ENCODE results near the gene PRKAG2. TPM values are rescaled to one million over a fixed set of nuclear protein-coding genes. Genes with fewer than 3 reads are reported as not detected.
A peak's percentile ranks its signal among the peaks of the same experiment; 100 is the strongest.

PRKAG2 gene
- total RNA-seq, 1 donor, result 21.2 TPM

DNA sequence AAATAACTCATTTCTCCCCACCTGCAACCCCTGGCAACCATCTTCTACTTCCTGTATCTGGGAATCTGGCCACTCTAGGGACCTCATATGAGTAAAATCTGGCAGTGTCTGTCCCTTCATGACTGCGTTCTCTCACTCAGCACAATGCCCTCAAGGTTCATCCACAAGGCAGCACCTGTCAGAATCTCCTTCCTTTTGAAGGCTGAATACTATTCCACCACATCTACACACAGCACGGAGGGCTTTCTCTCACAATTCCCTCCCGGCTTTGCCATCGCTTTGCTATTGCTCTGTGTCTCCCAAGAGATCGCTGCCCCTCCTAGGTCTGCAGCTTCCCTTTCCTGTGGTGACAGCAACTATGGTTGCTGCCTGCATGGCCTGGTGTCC lies 182.5 kb downstream of the PRKAG2 start:
- no peak for DNase-seq (ENCODE audit: low read depth)
- TF ChIP-seq, protein P1, sequence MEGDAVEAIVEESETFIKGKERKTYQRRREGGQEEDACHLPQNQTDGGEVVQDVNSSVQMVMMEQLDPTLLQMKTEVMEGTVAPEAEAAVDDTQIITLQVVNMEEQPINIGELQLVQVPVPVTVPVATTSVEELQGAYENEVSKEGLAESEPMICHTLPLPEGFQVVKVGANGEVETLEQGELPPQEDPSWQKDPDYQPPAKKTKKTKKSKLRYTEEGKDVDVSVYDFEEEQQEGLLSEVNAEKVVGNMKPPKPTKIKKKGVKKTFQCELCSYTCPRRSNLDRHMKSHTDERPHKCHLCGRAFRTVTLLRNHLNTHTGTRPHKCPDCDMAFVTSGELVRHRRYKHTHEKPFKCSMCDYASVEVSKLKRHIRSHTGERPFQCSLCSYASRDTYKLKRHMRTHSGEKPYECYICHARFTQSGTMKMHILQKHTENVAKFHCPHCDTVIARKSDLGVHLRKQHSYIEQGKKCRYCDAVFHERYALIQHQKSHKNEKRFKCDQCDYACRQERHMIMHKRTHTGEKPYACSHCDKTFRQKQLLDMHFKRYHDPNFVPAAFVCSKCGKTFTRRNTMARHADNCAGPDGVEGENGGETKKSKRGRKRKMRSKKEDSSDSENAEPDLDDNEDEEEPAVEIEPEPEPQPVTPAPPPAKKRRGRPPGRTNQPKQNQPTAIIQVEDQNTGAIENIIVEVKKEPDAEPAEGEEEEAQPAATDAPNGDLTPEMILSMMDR (IDR thresholded peaks at IDR 0.05; ENCODE audit: insufficient read depth, low read depth, low read length), result no peak
- no peak overlapping the region for H3K4me3 ChIP-seq (ENCODE audit: low read depth, low read length)

DNA sequence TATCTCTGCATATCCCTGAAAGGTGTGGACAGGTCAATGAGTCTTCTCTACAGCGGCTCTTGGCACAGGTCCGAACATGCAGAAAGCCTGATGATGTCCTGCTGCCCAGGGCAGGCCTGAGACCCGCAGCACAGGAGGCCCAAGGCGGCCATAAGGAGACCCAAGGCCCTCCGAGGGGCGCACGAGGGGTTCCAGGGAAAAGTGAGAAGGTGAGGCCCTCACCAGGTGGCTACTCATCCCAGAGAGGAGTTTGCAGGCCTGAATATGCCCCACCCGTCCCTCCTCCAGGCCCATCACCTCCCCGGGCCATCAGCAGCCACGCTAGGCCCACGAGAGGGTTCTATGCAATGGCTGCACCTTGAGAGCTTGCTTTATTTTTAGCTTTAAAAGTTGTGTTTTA lies 183.8 kb downstream of the PRKAG2 start:
- TF ChIP-seq, protein P1 (IDR thresholded peaks at IDR 0.05; ENCODE audit: insufficient read depth, low read depth, low read length), result no peak
- no peak for DNase-seq (ENCODE audit: low read depth)
- no peak overlapping the region for H3K4me3 ChIP-seq (ENCODE audit: low read depth, low read length)

DNA sequence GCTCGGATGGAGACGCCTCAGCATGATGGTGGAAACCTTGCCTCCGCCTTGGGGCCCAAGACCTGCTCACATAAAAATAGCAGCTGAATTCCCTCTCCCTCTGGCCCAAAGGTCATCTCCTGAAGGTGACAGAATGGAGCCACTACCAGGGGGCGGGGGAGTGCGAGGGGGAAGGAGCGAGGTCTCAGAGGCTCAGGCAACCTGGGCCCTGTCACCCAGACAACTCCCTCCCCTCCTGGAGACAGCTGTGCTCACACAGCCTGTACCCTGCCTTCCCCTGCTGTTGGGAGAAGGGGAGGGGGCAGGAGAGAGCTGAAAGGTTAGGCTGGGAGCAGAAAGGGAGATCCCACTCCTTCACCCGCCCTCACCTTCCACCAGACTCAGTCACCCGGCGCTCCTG lies 184.2 kb downstream of the PRKAG2 start:
- DNase-seq (ENCODE audit: low read depth), result no peak
- TF ChIP-seq, protein P1 (IDR thresholded peaks at IDR 0.05; ENCODE audit: insufficient read depth, low read depth, low read length), result no peak
- H3K4me3 ChIP-seq (ENCODE audit: low read depth, low read length), result no peak overlapping the region

DNA sequence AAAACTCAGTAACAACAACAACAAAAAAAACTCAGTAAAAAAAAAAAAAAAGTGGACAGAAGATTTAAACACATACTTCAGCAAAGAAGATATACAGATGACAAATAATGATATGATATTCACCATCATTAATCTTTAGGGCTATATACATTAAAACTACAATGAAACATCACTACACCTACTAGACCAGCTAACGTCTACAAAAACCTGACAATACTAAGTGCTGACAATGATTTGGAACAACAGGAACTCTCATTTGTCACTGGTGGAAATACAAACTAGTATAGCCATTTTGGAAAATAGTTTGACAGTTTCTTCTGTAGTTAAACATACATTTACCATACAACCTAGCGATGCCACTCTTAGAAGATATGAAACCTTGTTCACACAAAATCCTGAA lies 185.5 kb downstream of the PRKAG2 start:
- no peak for DNase-seq (ENCODE audit: low read depth)
- TF ChIP-seq, protein P1 (IDR thresholded peaks at IDR 0.05; ENCODE audit: insufficient read depth, low read depth, low read length), result no peak
- no peak overlapping the region for H3K4me3 ChIP-seq (ENCODE audit: low read depth, low read length)

DNA sequence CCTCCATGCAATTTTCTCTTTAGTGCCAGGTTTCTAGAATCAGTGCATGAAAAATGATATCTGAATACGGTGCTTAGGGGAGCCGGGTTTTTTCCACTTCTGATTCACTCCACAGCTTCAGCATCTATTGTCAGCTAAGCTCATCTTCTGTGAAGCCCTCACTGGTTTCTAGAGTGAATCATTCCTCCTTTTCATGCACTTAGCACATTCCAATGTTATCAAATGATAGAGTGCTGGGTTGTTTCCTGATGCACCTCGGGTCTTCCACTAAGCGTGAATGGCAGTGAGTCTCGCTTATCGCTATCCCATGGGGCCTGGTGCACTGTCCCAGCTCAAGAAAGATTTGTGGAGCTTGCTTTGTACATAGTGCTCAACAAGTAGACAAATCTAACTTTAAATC lies 186.3 kb downstream of the PRKAG2 start:
- TF ChIP-seq, protein P1 (IDR thresholded peaks at IDR 0.05; ENCODE audit: insufficient read depth, low read depth, low read length), result no peak
- no peak overlapping the region for H3K4me3 ChIP-seq (ENCODE audit: low read depth, low read length)
- DNase-seq (ENCODE audit: low read depth), result peak; percentile 61

DNA sequence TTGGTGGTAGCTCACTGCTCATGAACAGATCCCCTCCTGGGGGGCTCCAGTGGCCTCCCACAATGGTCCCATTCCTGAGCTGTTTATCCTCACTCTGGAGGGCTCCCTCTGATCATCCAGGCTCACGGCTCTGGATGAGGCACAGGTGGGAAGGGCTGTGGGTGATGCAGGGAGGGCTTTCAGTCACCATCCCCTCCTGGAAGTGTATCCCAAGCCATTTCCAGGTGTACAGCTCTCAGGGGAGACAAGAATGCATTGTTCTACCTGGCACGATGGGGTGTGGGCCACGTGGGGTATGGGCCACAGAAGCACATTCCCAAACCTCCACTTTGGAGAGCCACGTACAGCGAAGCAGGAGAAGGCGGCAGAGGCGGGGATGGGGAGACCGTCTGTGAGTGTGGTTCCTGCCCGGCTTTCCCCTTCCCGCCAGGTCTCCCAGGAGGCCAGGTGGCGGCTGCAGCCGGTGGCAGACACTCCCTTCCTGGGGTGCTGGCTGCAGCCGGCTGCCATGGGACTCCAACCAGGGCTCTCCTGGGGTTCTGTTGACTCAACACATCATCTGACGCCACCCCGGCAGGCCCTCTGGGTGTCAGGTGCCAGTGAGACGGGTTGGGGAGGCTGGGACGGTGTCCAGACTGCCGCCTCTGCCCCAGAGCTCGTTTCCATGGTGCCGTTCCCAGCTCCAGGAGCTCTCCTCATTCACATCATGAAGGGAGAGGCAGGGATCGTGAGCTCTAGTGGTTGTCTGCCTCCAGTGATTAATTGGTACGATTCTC lies 187.5 kb downstream of the PRKAG2 start:
- TF ChIP-seq, protein P1 (IDR thresholded peaks at IDR 0.05; ENCODE audit: insufficient read depth, low read depth, low read length), result no peak
- no peak for DNase-seq (ENCODE audit: low read depth)
- no peak overlapping the region for H3K4me3 ChIP-seq (ENCODE audit: low read depth, low read length)

Data from fibroblast of villous mesenchyme (primary cell).